Right lobe of liver (tissue), 4 donors: Measurements from ENCODE around the gene FAM3A.

Experiments used
- POLR2A ChIP-seq: fragments of 450-650 bp; IDR thresholded peaks from one replicate; pipeline ENCODE4 v1.6.1; 2017; ENCODE audit warnings: antibody characterized with exemption, mild to moderate bottlenecking
- TF ChIP-seq, protein P1 (sequence below), 4 donors: fragments of 200-600 bp in 3 of 4; fragments of 450-650 bp in 1 of 4; IDR thresholded peaks; one replicate each; pipeline versions ENCODE4 v1.5.1 to v1.8.0; 2016 to 2022; ENCODE audit warnings: antibody characterized with exemption in 4 of 4, mild to moderate bottlenecking in 2 of 4
- donor health status: DM: no; HTN: no; CAD: no.
- donor health status: DM: no; HTN: no; CAD: no.
- donor health status: DM: no; HTN: yes; CAD: no.

GRCh38 chrX:154482786-154483185 is 33.2 kb downstream of the FAM3A start:
- TF ChIP-seq, protein P1, sequence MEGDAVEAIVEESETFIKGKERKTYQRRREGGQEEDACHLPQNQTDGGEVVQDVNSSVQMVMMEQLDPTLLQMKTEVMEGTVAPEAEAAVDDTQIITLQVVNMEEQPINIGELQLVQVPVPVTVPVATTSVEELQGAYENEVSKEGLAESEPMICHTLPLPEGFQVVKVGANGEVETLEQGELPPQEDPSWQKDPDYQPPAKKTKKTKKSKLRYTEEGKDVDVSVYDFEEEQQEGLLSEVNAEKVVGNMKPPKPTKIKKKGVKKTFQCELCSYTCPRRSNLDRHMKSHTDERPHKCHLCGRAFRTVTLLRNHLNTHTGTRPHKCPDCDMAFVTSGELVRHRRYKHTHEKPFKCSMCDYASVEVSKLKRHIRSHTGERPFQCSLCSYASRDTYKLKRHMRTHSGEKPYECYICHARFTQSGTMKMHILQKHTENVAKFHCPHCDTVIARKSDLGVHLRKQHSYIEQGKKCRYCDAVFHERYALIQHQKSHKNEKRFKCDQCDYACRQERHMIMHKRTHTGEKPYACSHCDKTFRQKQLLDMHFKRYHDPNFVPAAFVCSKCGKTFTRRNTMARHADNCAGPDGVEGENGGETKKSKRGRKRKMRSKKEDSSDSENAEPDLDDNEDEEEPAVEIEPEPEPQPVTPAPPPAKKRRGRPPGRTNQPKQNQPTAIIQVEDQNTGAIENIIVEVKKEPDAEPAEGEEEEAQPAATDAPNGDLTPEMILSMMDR (IDR thresholded peaks at IDR 0.05), result no peak
- no peak for TF ChIP-seq POLR2A
